Measurements from ENCODE around the gene CEP70.
A peak's percentile ranks its signal among the peaks of the same experiment; 100 is the strongest.

The CEP70 gene

GRCh38 chr3:138451595-138452162, 142.4 kb downstream of the CEP70 start:
- peak; percentile 25 for DNase-seq (ENCODE audit: low spot score)

- peak; percentile 40 for DNase-seq (ENCODE audit: low spot score)
Measured at GRCh38 chr3:138450704-138451424, 143.2 kb downstream of the CEP70 start.

GRCh38 chr3:138450181-138450580, 143.9 kb downstream of the CEP70 start:
- DNase-seq (ENCODE audit: low spot score) = peak; percentile 14

GRCh38 chr3:138449490-138449889, 144.6 kb downstream of the CEP70 start:
- DNase-seq (ENCODE audit: low spot score) = peak; percentile 42

GRCh38 chr3:138448631-138449030, 145.4 kb downstream of the CEP70 start:
- DNase-seq (ENCODE audit: low spot score) = no peak

- DNase-seq (ENCODE audit: low spot score) = no peak
Measured at GRCh38 chr3:138445654-138446053, 148.4 kb downstream of the CEP70 start.

- no peak for DNase-seq (ENCODE audit: low spot score)
Measured at GRCh38 chr3:138445236-138445635, 148.8 kb downstream of the CEP70 start.

All from left forelimb (tissue), 1 donor.